Stimulated activated CD4-positive, alpha-beta T cell treated with anti-CD3 and anti-CD28 coated beads, TNF-alpha, amount 100 ng/mL, for 24 hours (primary cell): Measurements from ENCODE around the gene IFIT1B.

ENCODE experiments used
- DNase-seq, 3 experiments: peaks; one replicate each; pipeline ENCODE4 v3.0.0-alpha.2; 2020; ENCODE audit warnings: low read depth in 3 of 3

The IFIT1B gene

GRCh38 chr10:89413398-89413912 is 35.6 kb downstream of the IFIT1B start:
- DNase-seq: no peak

- DNase-seq: peak; percentile 23 to 47 (median 26)
These were observed 36.5 kb downstream of the IFIT1B start, which contains the start of gene IFIT5 for GRCh38 chr10:89414146-89414878. IFIT5 (plus strand) TSS chr10:89414568; CDS start chr10:89414799, 231 bp downstream.

GRCh38 chr10:89414879-89415821 is 37.3 kb downstream of the IFIT1B start:
- DNase-seq: peak in 1 of 3 experiments; percentile 29

- DNase-seq: no peak
These were observed 38.6 kb downstream of the IFIT1B start for GRCh38 chr10:89416465-89416864.

- no peak for DNase-seq
These were observed 41.7 kb downstream of the IFIT1B start for GRCh38 chr10:89419548-89419947.

- no peak for DNase-seq
These were observed 43.2 kb downstream of the IFIT1B start for GRCh38 chr10:89421018-89421476.

- DNase-seq: no peak
These were observed 47.1 kb downstream of the IFIT1B start for GRCh38 chr10:89425000-89425399.

- no peak for DNase-seq
These were observed 48.5 kb downstream of the IFIT1B start for GRCh38 chr10:89426230-89426868.

- no peak for DNase-seq
These were observed 49.8 kb downstream of the IFIT1B start for GRCh38 chr10:89427629-89428028.

- no peak for DNase-seq
These were observed 51.0 kb downstream of the IFIT1B start for GRCh38 chr10:89428877-89429276.

GRCh38 chr10:89431977-89432376 is 54.1 kb downstream of the IFIT1B start:
- no peak for DNase-seq
